HG03520 (cell line): ENCODE data around the gene TPK1.

Experiments used
- ATAC-seq: cut with Tn5 transposase; IDR thresholded peaks from one replicate; pipeline ENCODE4 v1.9.1; 2021; ENCODE audit warnings: mild to moderate bottlenecking, moderate library complexity; ENCODE audit not compliant: unreplicated experiment

Gene TPK1

GRCh38 chr7:144488977-144489376 is 346.9 kb downstream of the TPK1 start:
- no peak for ATAC-seq

- no peak for ATAC-seq
These were observed 348.0 kb downstream of the TPK1 start for GRCh38 chr7:144487901-144488300.

- no peak for ATAC-seq
These were observed 351.4 kb downstream of the TPK1 start for GRCh38 chr7:144484445-144484844.

GRCh38 chr7:144483189-144483588 is 352.7 kb downstream of the TPK1 start:
- ATAC-seq = no peak

GRCh38 chr7:144481833-144482232 is 354.0 kb downstream of the TPK1 start:
- no peak for ATAC-seq

GRCh38 chr7:144477348-144477747 is 358.5 kb downstream of the TPK1 start:
- no peak for ATAC-seq

GRCh38 chr7:144474800-144475615 is 360.8 kb downstream of the TPK1 start:
- no peak for ATAC-seq

GRCh38 chr7:144474363-144474762 is 361.5 kb downstream of the TPK1 start:
- no peak for ATAC-seq

- no peak for ATAC-seq
These were observed 361.9 kb downstream of the TPK1 start for GRCh38 chr7:144473908-144474307.

GRCh38 chr7:144470078-144470477 is 365.8 kb downstream of the TPK1 start:
- ATAC-seq = no peak

GRCh38 chr7:144468990-144469732 is 366.7 kb downstream of the TPK1 start:
- ATAC-seq = no peak

GRCh38 chr7:144459635-144460034 is 376.2 kb downstream of the TPK1 start:
- no peak for ATAC-seq

- ATAC-seq = no peak
These were observed 380.8 kb downstream of the TPK1 start for GRCh38 chr7:144455040-144455404.

GRCh38 chr7:144454256-144455039 is 381.4 kb downstream of the TPK1 start:
- no peak for ATAC-seq

- ATAC-seq = no peak
These were observed 383.8 kb downstream of the TPK1 start for GRCh38 chr7:144452064-144452463.

GRCh38 chr7:144445590-144445989 is 390.3 kb downstream of the TPK1 start:
- ATAC-seq = no peak

GRCh38 chr7:144439717-144440205 is 396.1 kb downstream of the TPK1 start:
- no peak for ATAC-seq

- no peak for ATAC-seq
These were observed 397.1 kb downstream of the TPK1 start for GRCh38 chr7:144438759-144439158.

- no peak for ATAC-seq
These were observed 398.3 kb downstream of the TPK1 start for GRCh38 chr7:144437370-144438191.

GRCh38 chr7:144436500-144436899 is 399.4 kb downstream of the TPK1 start:
- ATAC-seq = no peak
